Muscle of leg (tissue), 11 donors: ENCODE measurements around the gene FAM186B. TPM values are rescaled to one million over a fixed set of nuclear protein-coding genes. Genes with fewer than 3 reads are reported as not detected.

Experiments
- DNase-seq: peaks from one replicate; pipeline ENCODE4 v3.0.0; 2013
- H3K27ac ChIP-seq: one replicate; pipeline ENCODE4 v1.5.1; 2013; ENCODE audit warnings: mild to moderate bottlenecking, low read length, control low read depth
- H3K27me3 ChIP-seq: one replicate; pipeline ENCODE4 v1.6.1; 2013; ENCODE audit warnings: low read length; ENCODE audit not compliant: control insufficient read depth, insufficient read depth
- H3K36me3 ChIP-seq: one replicate; pipeline ENCODE4 v1.6.1; 2013; ENCODE audit warnings: low read length; ENCODE audit not compliant: control insufficient read depth, insufficient read depth
- H3K4me1 ChIP-seq: one replicate; pipeline ENCODE4 v1.6.1; 2013; ENCODE audit warnings: low read length; ENCODE audit not compliant: control insufficient read depth, insufficient read depth
- H3K4me3 ChIP-seq: one replicate; pipeline ENCODE4 v1.5.1; 2013; ENCODE audit warnings: low read length, control low read depth
- H3K9me3 ChIP-seq: replicated peaks from 2 replicates; pipeline ENCODE4 v1.6.1; 2013; ENCODE audit warnings: low read depth, low read length; ENCODE audit not compliant: control insufficient read depth
- WGBS: methylation state at CpG from one replicate; pipeline ENCODE4 v1.1.5; 2013; ENCODE audit warnings: missing lambda C conversion rate; ENCODE audit not compliant: insufficient coverage; 5-methylcytosine and 5-hydroxymethylcytosine counted together
- polyA plus RNA-seq, 8 donors: library from polyadenylated mRNA; unstranded; fragments of 120-200 nt; gene quantifications; one replicate each; pipeline versions ENCODE4 v1.2.1 to v1.2.3, GENCODE V29; 2013; ENCODE audit warnings: inconsistent platforms in 1 of 8, low replicate concordance in 1 of 8; ENCODE audit not compliant: insufficient read length in 8 of 8, insufficient read depth in 1 of 8
- total RNA-seq: library from RNA; stranded (reverse); fragments of 120-200 nt; gene quantifications from one replicate; pipeline ENCODE4 v1.2.4, GENCODE V29; 2013

The FAM186B gene
- total and polyA plus RNA-seq, 9 donors, result 0.18 to 3.3 (median 0.91) TPM

GRCh38 chr12:49585477-49586459, 19.7 kb downstream of the FAM186B start:
- Histone ChIP-seq H3K9me3 (peaks cover 2% of the 10 kb centered on the region), H3K27me3 (no peaks in the 10 kb centered on the region), H3K36me3 (peaks cover 20% of the 10 kb centered on the region), H3K4me3 (no peak overlapping the region), H3K4me1 (peaks cover 65% of the 10 kb centered on the region), H3K27ac (peak overlapping the region; percentile 52)
- peak; percentile 57 for DNase-seq
- WGBS, result 59% methylated on average over 13 of the region's 16 CpGs

GRCh38 chr12:49584591-49584990, 20.8 kb downstream of the FAM186B start:
- H3K9me3 ChIP-seq, result no peaks in the 10 kb centered on the region
- H3K36me3 ChIP-seq, result peaks cover 20% of the 10 kb centered on the region
- peak overlapping the region; percentile 83 for H3K27ac ChIP-seq
- peak; percentile 85 for DNase-seq
- no peaks in the 10 kb centered on the region for H3K27me3 ChIP-seq
- peaks cover 74% of the 10 kb centered on the region for H3K4me1 ChIP-seq
- 0% methylated on average over 2 of the region's 7 CpGs for WGBS
- no peak overlapping the region for H3K4me3 ChIP-seq

- Histone ChIP-seq H3K4me1 (peaks cover 68% of the 10 kb centered on the region), H3K27ac (peak overlapping the region; percentile 83), H3K36me3 (peaks cover 23% of the 10 kb centered on the region), H3K4me3 (no peak overlapping the region), H3K9me3 (no peaks in the 10 kb centered on the region), H3K27me3 (no peaks in the 10 kb centered on the region)
- peak; percentile 92 for DNase-seq
- 43% methylated on average over 9 of the region's 13 CpGs for WGBS
These were observed 21.9 kb downstream of the FAM186B start for GRCh38 chr12:49583366-49584094.

- Histone ChIP-seq H3K9me3 (no peaks in the 10 kb centered on the region), H3K36me3 (peaks cover 22% of the 10 kb centered on the region), H3K27me3 (no peaks in the 10 kb centered on the region), H3K4me1 (peaks cover 64% of the 10 kb centered on the region), H3K27ac (peak overlapping the region; percentile 83), H3K4me3 (no peak overlapping the region)
- DNase-seq, result peak; percentile 83
- WGBS, result 47% methylated on average over 2 of the region's 4 CpGs
These were observed 22.6 kb downstream of the FAM186B start for GRCh38 chr12:49582850-49583249.

- peak overlapping the region; percentile 52 for H3K27ac ChIP-seq
- WGBS, result no CpG with 5 or more reads among the region's 1 CpG
- H3K4me1 ChIP-seq, result peaks cover 64% of the 10 kb centered on the region
- H3K27me3 ChIP-seq, result no peaks in the 10 kb centered on the region
- no peak overlapping the region for H3K4me3 ChIP-seq
- no peak for DNase-seq
- H3K9me3 ChIP-seq, result no peaks in the 10 kb centered on the region
- peaks cover 21% of the 10 kb centered on the region for H3K36me3 ChIP-seq
These were observed 23.2 kb downstream of the FAM186B start for GRCh38 chr12:49582201-49582600.

- peak; percentile 91 for DNase-seq
- no peaks in the 10 kb centered on the region for H3K27me3 ChIP-seq
- H3K36me3 ChIP-seq, result peaks cover 22% of the 10 kb centered on the region
- peaks cover 50% of the 10 kb centered on the region for H3K4me1 ChIP-seq
- WGBS, result 9% methylated on average over 6 of the region's 8 CpGs
- peak overlapping the region; percentile 23 for H3K27ac ChIP-seq
- H3K4me3 ChIP-seq, result no peak overlapping the region
- H3K9me3 ChIP-seq, result no peaks in the 10 kb centered on the region
These were observed 24.6 kb downstream of the FAM186B start for GRCh38 chr12:49580572-49581535.

GRCh38 chr12:49578471-49579112, 26.8 kb downstream of the FAM186B start:
- H3K36me3 ChIP-seq, result peaks cover 19% of the 10 kb centered on the region
- DNase-seq, result no peak
- 72% methylated on average over 8 of the region's 13 CpGs for WGBS
- H3K9me3 ChIP-seq, result no peaks in the 10 kb centered on the region
- H3K4me1 ChIP-seq, result peaks cover 29% of the 10 kb centered on the region
- no peaks in the 10 kb centered on the region for H3K27me3 ChIP-seq
- H3K4me3 ChIP-seq, result no peak overlapping the region
- no peak overlapping the region for H3K27ac ChIP-seq

GRCh38 chr12:49577589-49578315, 27.7 kb downstream of the FAM186B start:
- H3K4me1 ChIP-seq, result peaks cover 22% of the 10 kb centered on the region
- no peak overlapping the region for H3K27ac ChIP-seq
- H3K9me3 ChIP-seq, result no peaks in the 10 kb centered on the region
- 83% methylated on average over 5 of the region's 9 CpGs for WGBS
- no peaks in the 10 kb centered on the region for H3K27me3 ChIP-seq
- H3K4me3 ChIP-seq, result no peak overlapping the region
- peaks cover 19% of the 10 kb centered on the region for H3K36me3 ChIP-seq
- no peak for DNase-seq
